Measurements from ENCODE around the gene OSMR. TPM values are rescaled to one million over a fixed set of nuclear protein-coding genes. Genes with fewer than 3 reads are reported as not detected.

OSMR gene
- total RNA-seq, 1 experiment from 2014 or later = 46.0 TPM

GRCh38 chr5:38825494-38825893, 20.3 kb upstream of the OSMR start:
- TF ChIP-seq TCF7L2 (IDR thresholded peaks at IDR 0.05; ENCODE audit: borderline replicate concordance, extremely low read depth, insufficient read depth, insufficient read length) (no peak), SP1 (IDR thresholded peaks at IDR 0.05; ENCODE audit: low read depth) (no peak), EGR1 (IDR thresholded peaks at IDR 0.05; ENCODE audit: low read depth) (no peak), FOSL1 (IDR thresholded peaks at IDR 0.05; ENCODE audit: low read depth) (no peak), POLR2A (IDR thresholded peaks at IDR 0.05; ENCODE audit: borderline replicate concordance, extremely low read depth, insufficient read depth, insufficient read length) (no peak), ATF3 (IDR thresholded peaks at IDR 0.05) (no peak), ZBTB33 (IDR thresholded peaks at IDR 0.05; ENCODE audit: extremely low read depth, insufficient replicate concordance, low read length) (no peak), MAX (IDR thresholded peaks at IDR 0.05) (no peak), ELF1 (IDR thresholded peaks at IDR 0.05; ENCODE audit: borderline replicate concordance, low read depth) (no peak)
- CTCF ChIA-PET = no interaction called here
- no peak overlapping the region for H2AFZ ChIP-seq (ENCODE audit: low read depth, low read length, poor library complexity, severe bottlenecking)
- DNase-seq (ENCODE audit: low read depth, low spot score) (no peak), ATAC-seq (no peak)
- H3K36me3 ChIP-seq (ENCODE audit: control insufficient read depth in 1 of 2, insufficient read depth in 2 of 2, low read length in 2 of 2) = no peaks in the 10 kb centered on the region; a peak in 2 of 4 replicates
- RAD21 ChIA-PET (ENCODE audit: low non-redundant PET in 1 of 2, low total read pairs in 2 of 2, uncharacterized antibody in 2 of 2, unreplicated experiment in 2 of 2) = no interaction called here
- no peak overlapping the region for H3K4me3 ChIP-seq (replicated peaks in 1 of 2; ENCODE audit: low read depth in 1 of 2, low read length in 2 of 2)
- no peaks in the 10 kb centered on the region for H3K27me3 ChIP-seq (ENCODE audit: insufficient read depth, low read length)
- H3K27ac ChIP-seq (ENCODE audit: low read depth, low read length) = no peak overlapping the region
- no peaks in the 10 kb centered on the region for H3K79me2 ChIP-seq (ENCODE audit: insufficient read depth, low read length)
- no peaks in the 10 kb centered on the region for H3K9me3 ChIP-seq (ENCODE audit: control insufficient read depth in 1 of 2, insufficient read depth in 1 of 2, low read depth in 1 of 2, low read length in 2 of 2)
- H4K20me1 ChIP-seq (ENCODE audit: insufficient read depth) = peaks cover 2% of the 10 kb centered on the region; the same call in 1 of the 2 replicates
- H3K4me2 ChIP-seq (ENCODE audit: low read length) = no peak overlapping the region
- POLR2A ChIA-PET = no interaction called here
- intact Hi-C loops (cut with micrococcal nuclease) = no loop called here
- H3K9ac ChIP-seq (ENCODE audit: low read length) = no peak overlapping the region
- H3K9me2 ChIP-seq (ENCODE audit: insufficient read depth) = no peaks in the 10 kb centered on the region
- H3K4me1 ChIP-seq (ENCODE audit: control insufficient read depth in 1 of 2, insufficient read depth in 2 of 2, low read length in 2 of 2) = peaks cover 0 to 10% of the 10 kb centered on the region in 2 experiments; a peak in 2 of 4 replicates
- BruUV-seq (replicated peaks) = no TSS peak

Data from HCT116 (cell line).